Coronary artery (tissue), 2 donors: ENCODE data around the gene LGI2.

Experiments
- DNase-seq: peaks from one replicate; pipeline ENCODE4 v3.0.0-alpha.2; 2017; ENCODE audit warnings: low spot score
- H3K27ac ChIP-seq, 2 donors: fragments of 200-600 bp; sonication (generic); one replicate each; pipeline ENCODE4 v1.5.1; 2016 to 2019
- H3K4me3 ChIP-seq: fragments of 200-600 bp; sonication (generic); 2 replicates; pipeline ENCODE4 v1.5.1; 2016; ENCODE audit warnings: mild to moderate bottlenecking, moderate library complexity
- CTCF ChIP-seq: fragments of 200-600 bp; sonication (generic); IDR thresholded peaks from one replicate; pipeline ENCODE4 v1.5.1; 2019; ENCODE audit warnings: antibody characterized with exemption

The LGI2 gene

GRCh38 chr4:24956763-24957162, 74.0 kb downstream of the LGI2 start:
- Histone ChIP-seq H3K4me3 (no peak overlapping the region), H3K27ac (no peak overlapping the region)
- TF ChIP-seq CTCF = no peak
- DNase-seq = no peak

GRCh38 chr4:24956091-24956490, 74.7 kb downstream of the LGI2 start:
- no peak for DNase-seq
- Histone ChIP-seq H3K4me3 (no peak overlapping the region), H3K27ac (no peak overlapping the region)
- TF ChIP-seq CTCF = no peak

- no peak for DNase-seq
- H3K27ac ChIP-seq = no peak overlapping the region
- TF ChIP-seq CTCF = no peak
- no peak overlapping the region for H3K4me3 ChIP-seq
These were observed 78.1 kb downstream of the LGI2 start for GRCh38 chr4:24952667-24953066.

GRCh38 chr4:24949970-24950369, 80.8 kb downstream of the LGI2 start:
- no peak for DNase-seq
- Histone ChIP-seq H3K4me3 (no peak overlapping the region), H3K27ac (no peak overlapping the region)
- no peak for TF ChIP-seq CTCF
